Right forelimb (tissue), 1 donor: ENCODE measurements around the gene ZNFX1.
A peak's percentile ranks its signal among the peaks of the same experiment; 100 is the strongest.
"Not testable (repeated sequence)": the region's sequence is repeated elsewhere in the genome, so short reads cannot be mapped to it uniquely, and the experiment has no call there.

Source experiments
- DNase-seq: peaks from one replicate; pipeline ENCODE4 v3.0.0-alpha.2; 2018

ZNFX1 gene

DNA sequence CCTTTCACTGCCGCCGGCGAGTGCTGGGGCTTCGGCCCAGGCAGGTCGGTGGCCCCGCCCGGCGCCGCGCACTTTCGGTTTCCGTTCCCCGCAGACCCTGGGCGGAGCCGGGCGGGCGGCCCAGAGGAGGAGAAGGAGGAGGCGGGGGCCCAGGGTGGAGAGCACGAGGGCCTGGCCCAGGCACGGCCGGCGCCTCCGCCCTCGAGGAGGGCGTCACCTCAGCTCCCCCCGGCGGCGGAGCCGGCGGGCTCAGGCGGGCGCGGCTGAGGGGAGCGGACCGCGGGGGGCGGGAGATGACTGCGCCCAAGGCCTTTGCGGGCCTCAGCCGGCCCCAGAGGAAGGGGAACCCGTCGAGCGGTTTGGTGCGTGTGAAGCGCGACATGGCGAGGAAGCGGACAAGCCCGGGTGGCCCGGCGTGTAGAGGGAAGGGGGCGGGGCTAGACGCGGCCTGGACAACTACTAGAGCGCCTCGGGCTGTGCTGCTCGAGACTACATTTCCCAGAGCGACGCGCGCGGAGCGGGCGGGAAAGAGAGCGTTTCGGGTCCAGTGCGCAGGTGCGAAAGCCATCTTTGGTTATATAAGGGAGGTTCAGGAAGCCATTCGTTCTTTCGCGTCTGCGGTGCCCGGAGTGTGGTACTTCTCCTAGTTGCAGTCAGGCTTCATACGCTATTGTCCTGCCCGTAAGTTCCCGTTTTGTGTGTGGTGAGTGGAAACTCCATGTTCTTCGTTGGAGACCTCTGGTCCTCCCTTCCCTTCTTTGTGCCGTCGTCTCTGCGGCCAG is at the start of gene ZNFX1:
ZNFX1 (minus strand) TSS at position 22 of the 782 bp plus-strand sequence. CDS start 2,218 bp downstream, outside the sequence.
- peak; percentile 99 for DNase-seq

DNA sequence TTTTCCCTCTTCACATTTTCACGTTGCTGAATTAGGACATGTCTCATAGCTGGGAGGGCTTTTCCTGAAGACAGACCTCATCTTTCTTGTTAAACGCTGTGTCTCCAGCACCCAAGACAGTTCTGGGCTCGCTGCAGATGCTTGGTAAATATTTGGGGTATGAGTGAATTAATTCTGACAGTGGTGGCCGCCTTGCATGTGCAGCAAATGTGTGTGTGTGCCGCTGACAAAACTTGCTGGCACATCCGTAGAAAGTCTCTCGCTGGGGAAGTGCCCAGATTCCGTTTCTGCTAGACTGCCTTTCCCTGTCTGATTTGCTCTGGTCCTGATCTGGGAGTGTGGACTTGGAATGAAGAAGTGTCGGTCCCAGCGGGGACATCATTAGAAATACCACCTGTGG is 48.2 kb upstream of the ZNFX1 start:
- no peak for DNase-seq

DNA sequence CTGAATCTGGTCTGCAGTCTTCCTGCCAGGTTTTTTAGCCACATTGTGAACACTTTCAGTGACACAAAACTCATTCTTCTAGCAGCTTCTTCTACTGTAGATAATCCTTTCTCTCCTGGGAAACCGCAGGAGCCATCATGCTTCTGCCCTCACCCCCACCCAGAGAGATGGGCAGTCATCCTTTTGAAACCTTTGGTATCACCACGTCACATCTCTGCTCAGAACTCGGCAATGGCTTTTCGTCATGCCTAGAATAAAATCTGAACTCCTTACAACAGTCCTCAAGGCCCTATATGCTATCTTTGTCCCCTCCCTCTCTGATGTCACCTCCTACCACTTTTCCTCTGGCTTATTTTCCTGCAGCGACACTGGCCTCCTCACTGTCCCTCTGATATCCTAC is 46.4 kb upstream of the ZNFX1 start:
- no peak for DNase-seq

DNA sequence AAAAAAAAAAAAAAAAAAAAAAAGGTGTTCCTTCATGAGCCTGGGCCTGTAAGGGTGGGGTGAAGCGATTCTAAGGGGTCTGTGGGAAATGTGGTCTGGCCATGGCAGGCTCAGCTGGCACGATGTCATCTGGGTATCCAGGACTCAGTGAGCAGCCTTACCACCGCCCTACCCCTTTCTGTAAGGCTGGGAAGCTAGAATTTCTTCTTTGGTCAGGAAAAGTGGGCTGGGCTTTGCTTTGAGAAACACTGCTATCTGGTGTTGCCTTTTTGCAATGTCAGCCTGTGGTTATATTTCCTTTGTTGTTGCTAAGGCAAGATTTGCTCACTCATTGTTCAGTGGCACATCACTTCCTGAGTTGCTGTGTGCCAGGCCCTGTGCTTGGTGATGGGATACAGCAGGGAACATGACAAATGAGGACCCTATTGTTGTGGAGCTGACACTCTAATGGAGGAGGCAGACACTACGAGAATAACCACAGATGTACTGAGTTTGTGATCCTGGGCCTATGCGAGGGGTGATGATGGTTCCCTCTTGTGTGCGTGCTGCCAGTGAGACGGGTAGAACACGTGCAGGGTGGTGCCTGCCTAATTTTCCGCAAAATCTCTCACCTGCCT is 45.9 kb upstream of the ZNFX1 start:
- DNase-seq = no peak

DNA sequence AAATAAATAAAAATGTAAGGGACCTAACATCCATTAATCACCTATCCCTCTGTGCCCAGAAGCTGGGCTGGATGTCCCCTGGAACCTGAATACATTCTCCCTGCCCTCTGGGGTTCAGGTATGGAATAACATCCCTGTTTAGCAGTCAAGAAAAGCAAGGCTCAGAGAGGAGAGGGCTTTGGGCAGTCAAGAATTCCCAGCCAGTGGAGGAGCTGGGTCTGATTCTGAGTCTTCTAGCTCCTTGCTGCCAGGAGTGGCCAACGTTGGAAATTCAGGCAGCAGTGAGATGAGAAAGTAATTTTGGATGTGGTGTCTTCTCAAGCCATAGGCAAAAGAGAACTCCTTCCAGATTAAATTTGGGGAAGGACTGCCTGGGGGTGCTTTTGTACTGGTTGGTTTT is 42.6 kb upstream of the ZNFX1 start:
- no peak for DNase-seq

DNA sequence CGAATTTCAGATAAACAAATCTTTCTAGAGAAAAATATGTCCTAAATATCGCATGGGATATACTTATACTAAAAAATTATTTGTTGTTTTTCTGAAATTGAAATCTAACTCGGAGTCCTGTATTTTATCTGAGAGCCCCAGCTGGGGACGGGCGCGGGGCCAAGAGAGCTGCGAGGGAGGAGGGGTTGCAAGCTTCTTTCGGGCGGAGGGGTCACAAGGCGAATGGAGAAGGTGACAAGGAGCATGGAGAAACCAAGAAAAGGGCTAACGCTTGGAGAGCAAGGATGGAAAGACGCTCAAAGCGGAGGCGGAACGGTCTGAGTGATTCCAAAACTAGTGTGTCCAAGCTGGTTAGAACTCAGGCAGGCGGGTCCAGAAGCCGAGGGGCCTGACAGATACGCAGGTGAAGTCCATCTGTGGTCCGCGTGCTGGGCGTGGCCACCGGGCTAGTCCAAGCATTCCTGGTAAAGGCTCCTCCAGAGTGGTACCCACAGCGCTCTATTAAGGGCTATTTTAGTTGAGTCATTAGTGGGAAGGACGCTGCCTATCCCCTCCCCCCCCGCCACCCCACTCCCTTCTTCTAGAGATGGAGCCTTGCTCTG is 41.5 kb upstream of the ZNFX1 start:
- DNase-seq = no peak

DNA sequence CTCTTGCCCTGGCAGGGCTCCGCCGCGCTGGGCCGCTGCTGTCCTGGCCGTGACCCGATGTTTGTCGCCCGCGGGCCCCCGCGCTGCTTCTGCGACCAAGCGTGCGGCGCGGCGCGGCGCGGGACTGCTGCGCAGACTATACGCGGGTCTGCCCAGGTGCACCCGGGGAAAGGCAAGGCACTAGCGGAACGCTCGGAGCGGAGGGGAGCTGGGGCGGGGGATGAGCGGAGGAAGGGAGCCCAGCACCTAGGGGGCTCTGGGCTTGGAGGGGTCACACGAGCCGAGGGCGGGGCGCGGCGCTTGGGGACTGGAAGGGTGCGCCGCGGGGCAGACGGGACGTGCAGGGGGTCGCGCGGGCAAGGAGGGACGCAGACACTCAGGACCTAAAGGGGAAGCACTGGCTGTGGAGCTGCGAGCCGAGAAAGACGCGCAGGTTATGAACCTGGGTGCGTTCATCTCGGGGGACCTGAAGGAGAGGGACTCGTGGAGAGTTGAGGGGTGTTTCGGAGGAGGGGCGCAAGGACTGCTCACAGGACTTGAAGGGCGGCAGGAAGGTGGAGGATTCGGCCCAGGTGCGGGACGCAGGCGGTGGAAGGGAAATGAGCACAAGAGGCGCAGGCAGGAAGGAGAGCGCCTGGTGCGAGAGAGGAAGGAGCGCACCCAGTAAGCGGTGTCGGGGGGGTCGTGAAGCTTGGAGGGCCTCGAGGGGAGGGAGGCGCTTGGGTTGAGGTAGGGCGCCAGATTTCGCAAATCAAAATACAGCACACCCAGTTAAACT is 40.8 kb upstream of the ZNFX1 start:
- no peak for DNase-seq

DNA sequence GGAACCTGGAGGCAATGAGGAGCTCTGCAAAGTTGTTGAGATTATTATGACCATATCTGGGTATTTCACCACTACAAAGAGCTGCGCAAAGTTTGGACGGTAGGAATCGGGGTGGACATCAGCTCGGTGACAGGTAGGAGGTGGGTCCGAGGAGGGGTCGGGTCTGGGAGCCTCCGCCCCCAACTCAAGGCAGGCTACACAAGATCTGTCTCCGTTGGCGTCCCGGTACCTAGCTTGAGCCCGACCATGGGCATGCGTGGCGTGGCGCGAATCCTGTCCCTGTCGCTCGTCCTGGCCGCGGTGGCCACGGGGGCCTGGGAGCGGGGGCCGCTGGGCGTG is 40.2 kb upstream of the ZNFX1 start:
- DNase-seq = no peak

DNA sequence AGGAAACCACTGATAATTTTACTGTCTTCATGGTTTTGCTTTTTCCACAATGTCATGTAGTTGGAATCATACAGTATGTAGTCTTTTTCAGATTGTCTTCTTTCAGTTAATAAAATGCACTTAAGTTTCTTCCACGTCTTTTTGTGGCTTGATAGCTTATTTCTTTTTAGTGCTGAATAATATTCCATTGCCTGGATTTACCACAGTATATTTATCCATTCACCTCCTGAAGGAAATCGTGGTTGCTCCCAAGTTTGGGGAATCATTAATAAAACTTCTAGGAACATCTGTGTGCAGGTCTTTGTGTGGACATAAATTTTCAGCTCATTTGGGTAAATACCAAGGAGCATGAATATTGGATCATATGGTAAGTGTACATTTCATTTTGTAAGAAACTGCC is 38.8 kb upstream of the ZNFX1 start:
- DNase-seq = no peak

DNA sequence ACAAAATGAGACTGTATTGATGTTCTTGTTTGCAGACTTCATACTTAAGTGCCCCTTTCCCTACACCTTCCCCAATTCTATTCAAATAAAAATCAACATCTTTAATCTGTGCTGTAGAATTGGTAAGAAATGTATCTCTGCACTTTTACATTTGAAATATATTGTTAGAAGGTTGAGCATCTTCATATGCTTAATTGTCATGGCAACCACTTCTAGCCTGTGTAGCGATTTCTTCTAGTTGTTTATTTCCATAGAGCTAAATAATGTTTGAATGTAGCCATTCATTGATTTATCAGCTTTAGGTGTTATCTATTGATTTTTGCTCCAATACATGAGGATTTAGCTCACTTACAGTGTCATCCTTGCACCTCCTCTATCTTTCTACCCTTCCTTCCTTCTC is 37.7 kb upstream of the ZNFX1 start:
- DNase-seq = no peak

DNA sequence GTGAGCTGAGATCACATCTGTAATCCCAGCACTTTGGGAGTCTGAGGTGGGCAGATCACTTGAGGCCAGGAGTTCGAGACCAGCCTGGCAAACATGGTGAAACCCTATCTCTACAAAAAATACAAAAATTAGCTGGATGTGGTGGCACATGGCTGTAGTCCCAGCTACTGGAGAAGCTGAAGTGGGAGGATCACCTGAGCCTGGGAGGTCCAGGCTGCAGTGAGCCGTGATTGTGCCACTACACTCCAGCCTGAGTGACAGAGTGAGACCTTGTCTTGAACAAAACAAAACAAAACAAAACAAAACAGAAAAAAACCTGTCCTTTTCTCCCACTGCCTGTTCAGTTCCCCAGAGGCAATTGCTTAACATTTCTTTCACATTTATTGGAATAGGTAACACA is 36.2 kb upstream of the ZNFX1 start:
- not testable (repeated sequence) for DNase-seq

DNA sequence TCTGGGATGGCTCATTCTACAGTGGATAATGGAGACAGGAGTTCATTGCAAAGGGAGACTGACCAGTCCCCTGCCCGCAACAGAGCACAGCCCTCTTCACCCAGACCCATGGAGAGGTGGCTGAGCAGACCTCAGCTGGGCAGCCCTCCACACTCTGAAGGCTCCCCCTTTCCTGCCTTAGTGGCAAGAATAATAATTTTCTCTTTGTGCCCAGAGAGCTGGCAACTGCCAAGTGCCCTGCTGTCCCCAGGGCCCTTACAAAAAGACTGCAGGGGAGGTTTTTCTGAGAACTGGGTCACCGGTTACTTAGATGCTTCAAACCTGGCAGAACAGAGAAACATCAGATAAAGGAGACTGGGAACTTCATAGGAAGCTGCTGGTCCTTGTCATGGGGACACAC is 35.4 kb upstream of the ZNFX1 start:
- DNase-seq = no peak

DNA sequence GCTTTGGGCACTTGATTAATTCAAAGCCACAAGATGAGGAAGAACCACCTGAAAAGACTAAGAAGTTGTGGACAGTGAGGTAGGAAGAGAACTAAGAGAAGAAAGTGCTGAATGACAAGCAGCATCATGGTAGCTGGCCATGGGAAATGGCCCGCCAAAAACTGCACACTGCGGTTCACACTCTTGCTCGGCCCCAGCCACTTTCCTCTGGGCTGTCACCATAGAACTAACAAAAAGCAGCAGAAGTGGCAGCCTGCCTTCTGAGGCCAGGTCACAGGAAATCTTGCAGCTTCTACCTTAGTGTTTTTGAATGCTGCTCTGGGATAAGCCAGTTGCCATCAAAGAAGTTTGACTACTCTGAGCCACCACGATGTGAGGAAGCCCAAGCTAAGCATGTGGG is 34.8 kb upstream of the ZNFX1 start:
- no peak for DNase-seq

DNA sequence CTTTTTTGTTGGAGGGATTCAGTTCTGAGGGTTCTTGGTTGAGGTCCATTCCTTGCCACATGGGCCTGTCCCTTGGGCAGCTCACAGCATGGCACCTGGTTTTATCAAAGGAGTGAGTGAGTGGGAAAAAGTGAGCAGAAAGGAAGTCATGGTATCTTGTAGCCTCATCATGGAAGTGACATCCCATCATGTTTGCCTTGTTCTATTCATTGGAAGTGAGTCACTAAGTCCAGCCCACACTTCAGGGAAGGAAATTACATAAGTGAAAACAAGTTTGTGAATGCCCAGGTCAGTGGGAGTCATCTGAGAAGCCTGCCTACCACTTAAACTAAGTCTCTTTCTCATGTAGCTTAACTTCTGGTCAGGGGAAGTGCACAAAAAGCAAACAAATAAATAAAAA is 32.8 kb upstream of the ZNFX1 start:
- DNase-seq = no peak

DNA sequence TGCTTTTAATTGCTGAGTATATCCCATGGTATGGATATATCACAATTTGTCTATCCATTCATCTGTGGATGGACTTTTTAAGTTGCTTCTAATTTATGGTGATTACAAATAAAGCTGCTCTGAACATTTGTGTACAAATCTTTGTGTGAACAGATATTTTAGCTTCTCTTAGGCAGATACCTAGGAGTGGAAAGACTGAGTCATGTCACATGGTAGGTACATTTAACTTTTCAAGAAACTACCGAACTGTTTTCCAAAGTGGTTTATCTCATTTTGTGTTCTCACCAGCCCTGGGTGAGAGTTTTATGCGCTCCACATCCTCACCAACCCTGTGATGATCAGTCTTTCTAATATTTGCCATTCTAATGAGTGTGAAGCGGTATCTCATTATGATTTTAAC is 31.0 kb upstream of the ZNFX1 start:
- no peak for DNase-seq

DNA sequence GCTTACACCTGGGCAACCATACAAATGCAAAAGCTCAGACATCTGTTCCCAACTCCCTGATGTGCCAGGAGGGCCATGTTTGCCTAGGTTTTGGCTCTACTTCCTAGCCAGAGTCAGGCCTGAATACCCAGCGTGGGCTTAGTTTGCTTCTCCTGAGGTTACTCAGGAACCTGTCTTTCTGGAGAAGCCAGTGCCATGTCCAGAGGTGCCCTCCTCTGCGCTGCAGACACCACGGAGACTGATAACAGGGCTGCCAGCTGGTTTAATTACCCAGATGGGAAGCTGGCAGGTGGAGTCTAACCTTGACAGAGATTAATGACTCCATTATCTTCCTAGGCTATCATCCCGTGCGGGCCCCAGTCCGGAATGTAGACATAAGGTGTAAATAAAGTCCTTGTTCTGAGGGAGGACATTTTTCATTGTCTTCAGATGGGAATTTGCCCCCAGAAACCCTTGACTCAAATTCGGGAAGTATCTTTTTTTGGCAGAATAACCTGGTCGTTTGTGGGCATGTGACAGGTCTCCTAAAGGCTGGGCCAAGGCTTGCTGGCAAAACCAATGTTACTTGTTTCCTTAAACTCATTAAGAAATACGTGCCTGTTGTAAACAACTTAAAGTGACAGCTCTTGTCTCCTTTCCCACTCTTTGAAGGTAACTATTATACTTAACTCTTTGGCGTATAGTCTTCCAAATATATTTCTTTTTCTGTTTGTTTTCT is 29.2 kb upstream of the ZNFX1 start:
- DNase-seq = no peak

DNA sequence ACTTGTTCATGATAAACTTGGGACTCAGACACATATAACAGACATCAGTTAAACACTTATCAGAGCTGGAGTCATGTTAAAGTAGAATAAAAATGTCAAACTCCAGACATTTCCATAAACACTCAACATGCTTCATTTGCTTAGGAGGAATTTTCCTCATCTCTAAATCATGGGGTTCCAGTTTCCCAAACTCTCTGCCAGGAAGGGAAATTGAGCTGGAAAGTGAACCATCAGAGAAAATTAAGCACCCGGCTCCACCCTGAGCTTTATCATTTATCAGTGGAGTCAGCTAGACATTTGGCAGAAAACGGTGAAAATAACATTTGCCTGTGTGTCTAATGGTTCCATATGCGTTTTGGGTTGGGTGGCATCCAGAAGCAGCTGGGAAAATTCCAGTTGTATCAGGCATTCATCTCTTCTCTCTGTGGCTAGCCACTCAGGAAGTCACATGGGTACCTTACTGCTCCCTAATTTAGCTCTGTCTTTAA is 25.3 kb upstream of the ZNFX1 start:
- peak; percentile 59 for DNase-seq

DNA sequence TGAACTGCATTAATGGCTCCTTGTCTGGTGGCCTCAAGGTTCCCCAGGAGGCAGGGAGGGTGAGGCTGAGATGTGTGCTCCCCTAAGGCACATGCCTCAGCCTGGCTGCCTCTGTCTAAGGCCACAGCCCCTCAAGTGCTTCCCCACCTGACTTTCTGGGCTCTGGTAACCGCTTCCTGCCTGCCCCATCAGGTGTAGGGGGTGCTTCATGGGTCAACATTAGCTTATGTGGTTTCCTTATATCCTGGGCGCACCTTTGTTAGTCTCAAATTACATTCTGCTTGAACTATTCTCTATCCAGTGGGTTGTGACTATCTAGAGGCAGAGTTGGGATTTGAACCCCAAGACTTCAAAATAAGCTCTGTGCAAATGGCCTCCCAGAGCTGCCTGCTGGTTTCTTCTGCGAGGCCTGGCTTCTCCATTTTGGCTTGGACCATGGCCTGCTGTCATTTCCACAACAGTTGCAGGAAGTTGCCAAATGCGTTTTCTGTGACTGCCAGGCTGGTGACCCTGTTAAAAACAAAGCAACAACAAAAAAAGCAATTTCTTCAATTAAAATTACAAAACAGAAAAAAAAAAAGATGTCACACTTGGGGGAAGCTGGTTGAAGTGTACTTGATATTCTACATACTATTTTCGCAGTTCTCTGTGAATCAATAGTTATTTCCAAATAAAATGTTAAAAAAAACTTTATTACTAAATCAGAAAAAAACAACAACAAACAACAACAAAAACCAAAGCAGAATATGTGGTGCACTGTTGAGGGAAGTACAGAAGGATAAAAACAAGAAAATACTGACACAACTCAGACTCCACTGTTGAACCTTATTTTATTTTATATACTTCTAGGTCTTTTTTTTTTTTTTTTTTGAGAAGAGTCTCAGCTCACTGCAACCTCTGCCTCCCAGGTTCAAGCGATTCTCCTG is 20.0 kb upstream of the ZNFX1 start:
- no peak for DNase-seq

DNA sequence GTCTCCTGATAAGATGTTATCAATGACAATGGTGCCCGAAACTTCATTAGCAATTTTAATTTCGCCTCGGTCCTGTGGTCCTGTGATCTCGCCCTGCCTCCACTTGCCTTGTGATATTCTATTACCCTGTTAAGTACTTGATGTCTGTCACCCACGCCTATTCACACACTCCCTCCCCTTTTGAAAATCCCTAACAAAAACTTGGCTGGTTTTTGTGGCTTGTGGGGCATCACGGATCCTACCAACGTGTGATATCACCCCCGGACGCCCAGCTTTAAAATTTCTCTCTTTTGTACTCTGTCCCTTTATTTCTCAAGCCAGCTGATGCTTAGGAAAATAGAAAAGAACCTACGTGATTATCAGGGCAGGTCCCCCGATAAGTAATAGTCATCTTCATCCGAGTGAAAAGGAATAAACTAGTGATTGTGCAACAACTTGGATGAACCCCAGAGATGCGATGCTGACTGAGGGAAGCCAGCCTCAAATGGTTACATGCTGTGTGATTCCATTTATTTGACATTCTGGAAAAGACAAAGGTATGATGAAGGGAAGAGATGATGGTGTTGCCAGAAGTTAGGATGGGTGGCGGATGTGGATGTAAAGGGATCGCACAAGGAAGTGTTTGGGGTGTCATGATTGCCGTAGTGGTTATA is 16.3 kb upstream of the ZNFX1 start:
- DNase-seq = not testable (repeated sequence)

DNA sequence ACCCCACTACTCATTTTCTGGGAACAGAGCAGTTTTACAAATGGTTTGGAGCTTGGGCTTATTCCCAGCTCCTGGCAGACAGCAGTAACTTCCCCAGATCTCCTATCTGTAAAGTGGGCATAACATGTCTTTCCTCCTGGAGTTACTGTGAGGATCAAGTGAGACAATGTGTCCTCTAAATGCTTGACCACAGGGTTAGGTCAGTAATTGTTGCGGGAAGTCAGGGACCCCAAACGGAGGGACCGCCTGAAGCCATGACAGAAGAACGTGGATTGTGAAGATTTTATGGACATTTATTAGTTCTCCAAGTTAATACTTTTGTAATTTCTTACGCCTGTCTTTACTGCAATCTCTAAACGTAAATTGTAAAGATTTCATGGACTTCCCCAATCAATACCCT is 15.3 kb upstream of the ZNFX1 start:
- DNase-seq = no peak

DNA sequence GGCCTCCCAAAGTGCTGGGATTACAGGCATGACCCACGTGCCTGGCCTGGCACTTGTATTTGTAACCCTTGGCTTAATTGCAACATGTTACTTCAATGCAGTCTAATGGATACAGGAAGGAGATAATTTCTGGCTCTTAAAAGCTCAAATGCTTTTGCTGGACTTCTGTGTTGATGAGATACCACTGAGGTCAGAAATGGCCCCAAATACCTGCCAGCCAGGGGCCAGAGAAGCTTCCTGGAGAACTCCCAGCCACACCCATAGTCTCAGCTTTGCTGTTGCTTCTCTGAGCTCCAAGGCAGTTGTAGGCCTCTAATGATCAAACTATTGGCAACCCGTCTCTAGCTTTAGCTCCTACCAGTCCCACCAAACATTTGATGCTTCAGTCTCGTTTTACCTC is 14.2 kb upstream of the ZNFX1 start:
- DNase-seq = no peak
